GM12878 (cell line): ENCODE data around the gene GPR153.

Experiments used
- ATF3 ChIP-seq: IDR thresholded peaks from 2 replicates; pipeline ENCODE4 v1.6.1; 2011; ENCODE audit warnings: low read depth, mild to moderate bottlenecking, low read length, moderate library complexity, borderline replicate concordance; ENCODE audit errors: extremely low read depth
- CBX5 ChIP-seq: sonication (generic); IDR thresholded peaks from 2 replicates; pipeline ENCODE4 v1.6.1; 2016; ENCODE audit warnings: low read depth, moderate library complexity, mild to moderate bottlenecking, inconsistent platforms
- CEBPZ ChIP-seq: fragments of 150-350 bp; IDR thresholded peaks from 2 replicates; pipeline ENCODE4 v1.6.1; 2016; ENCODE audit warnings: low read depth, low read length
- ESRRA ChIP-seq: IDR thresholded peaks from 2 replicates; pipeline ENCODE4 v1.6.1; 2012; ENCODE audit warnings: mild to moderate bottlenecking, low read length, improper control_type of control experiment
- EZH2 ChIP-seq: IDR thresholded peaks from 2 replicates; pipeline ENCODE4 v1.6.1; 2012; ENCODE audit warnings: low read depth, mild to moderate bottlenecking, control low read depth, inconsistent platforms, low read length, borderline replicate concordance; ENCODE audit not compliant: control insufficient read depth
- GABPA ChIP-seq: IDR thresholded peaks from 2 replicates; pipeline ENCODE4 v1.6.1; 2014; ENCODE audit warnings: antibody characterized with exemption, low read depth, mild to moderate bottlenecking, inconsistent platforms
- HDAC2 ChIP-seq: fragments of 200-600 bp; sonication (generic); IDR thresholded peaks from 2 replicates; pipeline ENCODE4 v1.6.1; 2017
- JUND ChIP-seq: IDR thresholded peaks from 2 replicates; pipeline ENCODE4 v1.6.1; 2012; ENCODE audit warnings: low read depth, mild to moderate bottlenecking, low read length, improper control_type of control experiment, moderate library complexity
- MAX ChIP-seq: IDR thresholded peaks from 2 replicates; pipeline ENCODE4 v1.6.1; 2012; ENCODE audit warnings: low read depth, low read length, improper control_type of control experiment
- ZNF24 ChIP-seq: fragments of 450-650 bp; IDR thresholded peaks from 2 replicates; pipeline ENCODE4 v1.6.1; 2017; ENCODE audit warnings: antibody characterized with exemption, mild to moderate bottlenecking

- TF ChIP-seq JUND: no peak
- no peak for TF ChIP-seq ZNF24
- TF ChIP-seq GABPA: no peak
- TF ChIP-seq HDAC2: no peak
- no peak for TF ChIP-seq EZH2
- TF ChIP-seq ESRRA: no peak
- TF ChIP-seq CEBPZ: no peak
- TF ChIP-seq ATF3: no peak
- no peak for TF ChIP-seq MAX
- TF ChIP-seq CBX5: no peak
Measured at GRCh38 chr1:6272452-6272851, 11.6 kb upstream of the GPR153 start.
